NCI-H2107 treated with DMSO at 0.1 percent for 48 hours (cell line): ENCODE results near the gene LPP.

ENCODE experiments used
- DNase-seq: peaks from one replicate; lab custom pipeline; 2025; ENCODE audit not compliant: unreplicated experiment; lab: John Stamatoyannopoulos, UW

LPP gene

GRCh38 chr3:188884299-188885043 is 730.5 kb downstream of the LPP start:
- no peak for DNase-seq

GRCh38 chr3:188888321-188889053 is 734.5 kb downstream of the LPP start:
- DNase-seq, result no peak

- DNase-seq, result no peak
These were observed 735.1 kb downstream of the LPP start for GRCh38 chr3:188889054-188889491.

- DNase-seq, result no peak
These were observed 736.8 kb downstream of the LPP start for GRCh38 chr3:188890572-188891270.

- no peak for DNase-seq
These were observed 745.9 kb downstream of the LPP start for GRCh38 chr3:188899881-188900280.

- no peak for DNase-seq
These were observed 746.5 kb downstream of the LPP start for GRCh38 chr3:188900421-188900951.

GRCh38 chr3:188901126-188901525 is 747.2 kb downstream of the LPP start:
- DNase-seq, result no peak

GRCh38 chr3:188901671-188902287 is 747.8 kb downstream of the LPP start:
- no peak for DNase-seq

- no peak for DNase-seq
These were observed 750.7 kb downstream of the LPP start for GRCh38 chr3:188904670-188905069.

- DNase-seq, result no peak
These were observed 751.6 kb downstream of the LPP start for GRCh38 chr3:188905547-188905946.

- no peak for DNase-seq
These were observed 752.3 kb downstream of the LPP start for GRCh38 chr3:188906236-188906635.

GRCh38 chr3:188908002-188908850 is 754.3 kb downstream of the LPP start:
- DNase-seq, result no peak

- DNase-seq, result no peak
These were observed 757.3 kb downstream of the LPP start for GRCh38 chr3:188911026-188911850.

GRCh38 chr3:188913084-188913483 is 759.1 kb downstream of the LPP start:
- no peak for DNase-seq

- no peak for DNase-seq
These were observed 760.6 kb downstream of the LPP start for GRCh38 chr3:188914552-188914951.

- DNase-seq, result no peak
These were observed 761.2 kb downstream of the LPP start for GRCh38 chr3:188915127-188915526.

GRCh38 chr3:188916934-188917401 is 763.0 kb downstream of the LPP start:
- no peak for DNase-seq

GRCh38 chr3:188918093-188918492 is 764.1 kb downstream of the LPP start:
- DNase-seq, result no peak

GRCh38 chr3:188923671-188924070 is 769.7 kb downstream of the LPP start:
- no peak for DNase-seq
